Astrocyte of the spinal cord (primary cell): ENCODE data around the gene SWSAP1.
A peak's percentile ranks its signal among the peaks of the same experiment; 100 is the strongest.

ENCODE experiments used
- DNase-seq: peaks from one replicate; pipeline ENCODE4 v3.0.0; 2011; ENCODE audit warnings: low read depth, low spot score
- H3K4me3 ChIP-seq: 2 replicates; pipeline ENCODE4 v1.5.1; 2011; ENCODE audit warnings: low read depth, mild to moderate bottlenecking, low read length, moderate library complexity
- CTCF ChIP-seq: IDR thresholded peaks from 2 replicates; pipeline ENCODE4 v1.5.1; 2012; ENCODE audit warnings: low read depth, mild to moderate bottlenecking, low read length, inconsistent platforms
- in situ Hi-C: cut with HindIII; loops from 2 replicates; pipeline ENCODE4 v1.10.0; 2017; ENCODE audit warnings: low sequenced_read_pairs

SWSAP1 gene

GRCh38 chr19:11370744-11371143 lies 3.7 kb upstream of the SWSAP1 start:
- no peak overlapping the region for H3K4me3 ChIP-seq
- in situ Hi-C loops, result no loop called here
- no peak for TF ChIP-seq CTCF
- no peak for DNase-seq

- TF ChIP-seq CTCF, result no peak
- DNase-seq, result no peak
- in situ Hi-C loops, result no loop called here
- H3K4me3 ChIP-seq, result no peak overlapping the region
Measured at GRCh38 chr19:11373166-11373884, 1.1 kb upstream of the SWSAP1 start.

- no peak for TF ChIP-seq CTCF
Measured at GRCh38 chr19:11373885-11374432, 507 bp upstream of the SWSAP1 start.

GRCh38 chr19:11375143-11375948 lies 880 bp downstream of the SWSAP1 start:
- in situ Hi-C loops, result no loop called here
- no peak for DNase-seq
- TF ChIP-seq CTCF, result no peak
- H3K4me3 ChIP-seq, result peak overlapping the region; percentile 74

More at GRCh38 chr19:11373885-11374432, 507 bp upstream of the SWSAP1 start:
- no peak for DNase-seq
- in situ Hi-C loops, result no loop called here
- H3K4me3 ChIP-seq, result peak overlapping the region; percentile 74

- H3K4me3 ChIP-seq, result no peak overlapping the region
- DNase-seq, result peak; percentile 92
- TF ChIP-seq CTCF, result no peak
- in situ Hi-C loops, result no loop called here
Measured at GRCh38 chr19:11377237-11377636, 2.8 kb downstream of the SWSAP1 start.

GRCh38 chr19:11377756-11378155 lies 3.3 kb downstream of the SWSAP1 start:
- no peak for TF ChIP-seq CTCF
- DNase-seq, result no peak

More at GRCh38 chr19:11377756-11378155, 3.3 kb downstream of the SWSAP1 start:
- in situ Hi-C loops, result no loop called here
- H3K4me3 ChIP-seq, result no peak overlapping the region
